SIG-M5 (cell line): ENCODE measurements around the gene B9D1.

Experiments used
- DNase-seq: peaks from one replicate; lab custom pipeline; 2025; lab: John Stamatoyannopoulos, UW

The B9D1 gene

DNA sequence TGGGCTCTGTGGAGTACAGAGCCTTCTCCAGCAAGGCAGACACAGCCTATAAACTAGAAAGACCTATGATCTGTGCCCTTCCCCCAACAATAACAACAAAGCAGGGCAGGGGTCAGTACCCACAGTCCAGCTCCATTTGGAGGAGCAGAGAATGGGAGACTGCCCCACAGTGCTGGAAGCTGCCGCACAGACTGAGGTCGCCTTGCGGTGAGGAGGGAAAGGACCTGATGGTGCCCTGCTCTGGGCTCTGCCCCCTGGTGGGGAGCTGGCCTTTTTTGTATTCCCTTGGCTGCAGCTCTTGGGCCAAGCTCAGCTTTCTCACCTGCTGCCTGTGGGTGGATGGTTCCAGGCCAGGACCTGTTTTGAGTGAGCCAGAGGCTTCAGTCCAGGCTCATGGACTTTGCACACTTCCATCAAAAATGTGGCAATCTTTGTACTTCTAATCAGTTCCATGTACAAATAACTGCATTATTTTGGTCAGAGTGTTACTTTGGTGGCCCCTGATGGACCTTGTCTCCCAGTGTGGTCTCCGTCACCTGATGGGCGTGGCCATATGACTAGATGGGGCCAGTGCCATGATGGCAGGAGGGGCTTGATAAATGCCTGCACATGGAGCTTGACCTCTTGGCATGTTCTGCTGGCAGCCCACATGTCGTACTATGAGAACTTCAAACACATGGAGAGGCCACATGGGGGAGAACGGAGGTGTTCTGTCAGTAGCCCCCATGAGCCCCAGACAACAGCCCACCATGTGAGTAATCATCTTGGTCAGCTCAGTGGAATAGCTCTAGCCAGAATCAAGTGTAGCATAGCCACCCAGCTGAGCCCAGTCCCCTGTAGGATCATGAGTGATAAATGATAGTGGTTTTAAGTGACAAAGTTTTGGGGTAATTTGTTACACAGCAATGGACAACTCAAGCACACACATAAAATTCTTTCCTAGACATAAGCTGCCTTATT is 24.2 kb downstream of the B9D1 start:
- DNase-seq: no peak

DNA sequence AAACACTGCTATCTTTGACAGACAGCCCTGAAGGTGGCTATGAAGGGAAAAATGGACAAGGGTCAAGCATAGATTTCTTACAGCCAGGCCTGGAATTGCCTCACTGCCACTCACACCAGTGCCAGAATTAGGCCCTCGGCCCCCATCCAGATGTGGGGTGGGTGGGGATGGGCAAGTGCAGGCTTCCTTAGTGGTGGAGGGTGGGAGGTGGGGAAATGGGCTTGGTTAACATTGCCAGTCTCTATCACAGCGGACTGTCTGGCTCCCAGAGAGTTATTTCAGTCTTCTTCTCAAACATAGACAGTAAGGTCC is 24.9 kb downstream of the B9D1 start:
- DNase-seq: no peak

DNA sequence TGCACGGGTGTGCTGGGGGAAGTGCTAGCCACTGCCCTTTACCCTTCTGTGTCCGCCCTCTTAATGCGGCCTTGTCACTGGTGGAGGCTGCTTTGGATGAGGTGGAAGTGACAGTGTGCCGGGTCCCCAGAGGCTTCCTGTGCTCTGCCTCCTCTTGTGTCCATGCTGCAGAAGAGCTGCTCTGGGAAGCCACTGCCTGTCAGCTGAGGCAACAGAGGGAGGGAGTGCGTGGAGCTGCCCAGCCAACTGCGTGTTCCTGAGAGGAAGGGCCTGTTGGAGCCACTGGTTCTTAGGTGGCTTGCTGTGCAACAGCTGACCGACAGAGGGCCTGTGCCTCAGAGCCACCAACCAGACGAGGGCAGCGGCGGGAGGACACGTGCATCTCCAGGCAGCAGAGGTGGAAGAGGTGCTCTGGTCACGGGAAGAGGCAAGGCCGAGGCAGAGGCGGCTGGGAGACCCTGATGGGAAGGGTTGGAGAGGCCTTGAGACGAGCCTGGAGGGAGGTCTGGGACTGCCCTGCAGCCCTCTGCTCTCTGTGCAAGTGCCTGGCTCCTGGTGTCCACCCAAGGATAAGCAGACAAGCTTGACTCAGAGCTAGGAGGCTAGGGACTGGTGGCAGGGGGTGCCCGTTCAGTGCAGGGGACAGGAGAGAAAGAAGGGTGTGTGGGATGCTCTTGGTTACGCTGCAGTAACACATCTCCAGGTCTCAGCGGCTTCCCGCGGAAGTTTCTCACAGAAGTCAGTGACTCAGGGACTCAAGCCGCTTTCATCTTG is 25.4 kb downstream of the B9D1 start:
- DNase-seq: no peak

DNA sequence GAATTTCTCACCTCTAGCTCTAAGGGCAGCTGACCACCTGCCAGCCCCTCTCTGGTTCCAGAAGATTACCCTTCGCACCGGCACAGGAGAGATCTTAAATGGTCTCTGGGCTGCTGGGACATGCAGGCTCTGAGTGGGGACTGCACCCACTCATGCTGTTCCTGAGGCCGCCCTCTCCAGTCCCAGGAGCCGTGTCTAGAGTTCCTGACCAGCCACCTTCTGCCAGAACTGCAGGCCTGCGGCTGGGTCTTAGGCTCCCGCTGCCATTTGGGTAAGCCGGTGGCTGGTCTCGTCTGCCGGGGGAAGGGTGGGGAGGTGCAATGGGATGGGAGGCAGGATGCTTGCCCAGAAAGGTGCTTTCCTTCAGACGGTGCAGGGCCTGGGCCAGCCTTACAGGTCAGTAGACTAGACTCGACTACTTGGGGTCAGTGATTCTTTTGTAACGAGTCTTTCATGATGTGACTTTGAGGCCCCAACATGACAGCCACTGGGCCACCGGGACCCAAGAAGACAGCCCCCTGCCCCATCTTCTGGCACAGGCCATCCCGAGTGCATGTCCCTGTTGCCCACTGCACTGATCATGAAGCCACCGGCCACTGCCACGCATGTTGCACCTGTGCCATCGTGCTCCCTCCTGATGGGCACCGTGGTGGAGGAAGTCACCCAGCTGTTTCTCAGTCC is 26.4 kb downstream of the B9D1 start:
- no peak for DNase-seq

DNA sequence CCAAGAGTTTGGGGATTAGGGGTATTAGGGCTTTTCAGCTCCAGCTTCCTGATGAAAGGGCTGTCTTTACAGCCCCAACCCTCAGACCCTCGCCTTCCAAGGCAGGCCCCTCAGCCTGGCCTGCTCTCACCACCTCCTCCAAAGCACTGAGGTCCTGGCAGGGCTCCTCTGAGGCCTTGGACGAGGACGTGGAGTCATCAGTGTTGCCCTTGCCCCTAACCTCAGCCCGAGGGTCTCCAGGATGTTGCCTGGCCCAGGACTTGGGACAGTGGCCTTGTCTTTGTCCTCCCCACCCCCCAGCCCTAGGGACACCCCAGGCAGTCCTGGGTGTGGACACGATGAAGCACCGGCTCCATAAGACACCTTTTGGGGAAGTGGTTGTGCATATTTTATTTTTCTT is 28.2 kb downstream of the B9D1 start:
- no peak for DNase-seq

DNA sequence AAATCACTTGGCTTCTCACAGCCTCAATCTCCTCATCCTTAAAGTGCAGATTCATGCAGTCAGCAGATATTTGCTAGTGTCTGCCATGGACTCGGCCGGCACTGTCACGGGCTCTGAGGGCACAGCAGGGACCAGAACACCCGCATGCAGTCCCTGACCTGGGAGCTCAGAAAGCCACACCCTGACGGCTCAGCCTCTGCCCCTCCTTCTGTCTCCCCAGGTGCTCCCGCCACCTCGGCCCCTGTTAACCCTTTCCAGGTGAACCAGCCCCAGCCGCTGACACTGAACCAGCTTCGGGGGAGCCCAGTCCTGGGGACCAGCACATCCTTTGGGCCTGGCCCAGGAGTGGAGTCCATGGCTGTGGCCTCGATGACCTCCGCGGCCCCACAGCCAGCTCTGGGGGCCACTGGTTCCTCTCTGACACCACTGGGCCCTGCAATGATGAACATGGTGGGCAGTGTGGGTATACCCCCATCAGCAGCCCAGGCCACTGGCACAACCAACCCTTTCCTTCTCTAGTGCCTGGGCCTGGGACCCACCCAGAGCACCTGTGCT is 28.7 kb downstream of the B9D1 start:
- no peak for DNase-seq

DNA sequence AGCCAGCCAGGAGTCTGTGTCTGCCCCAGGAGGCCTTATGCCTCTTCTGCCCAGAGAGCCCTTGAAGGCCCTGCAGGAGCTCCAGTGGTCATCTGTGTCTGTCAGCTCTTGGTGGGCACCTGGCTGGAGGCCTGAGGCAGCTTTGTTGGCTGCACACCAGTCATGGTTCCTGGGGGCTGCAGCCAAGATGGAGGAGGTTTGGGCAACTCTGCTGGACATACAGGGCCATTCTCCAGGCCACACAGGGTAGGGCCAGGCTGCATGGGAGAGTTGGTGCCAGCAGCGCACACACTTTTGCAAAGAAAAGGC is 29.4 kb downstream of the B9D1 start:
- DNase-seq: no peak

DNA sequence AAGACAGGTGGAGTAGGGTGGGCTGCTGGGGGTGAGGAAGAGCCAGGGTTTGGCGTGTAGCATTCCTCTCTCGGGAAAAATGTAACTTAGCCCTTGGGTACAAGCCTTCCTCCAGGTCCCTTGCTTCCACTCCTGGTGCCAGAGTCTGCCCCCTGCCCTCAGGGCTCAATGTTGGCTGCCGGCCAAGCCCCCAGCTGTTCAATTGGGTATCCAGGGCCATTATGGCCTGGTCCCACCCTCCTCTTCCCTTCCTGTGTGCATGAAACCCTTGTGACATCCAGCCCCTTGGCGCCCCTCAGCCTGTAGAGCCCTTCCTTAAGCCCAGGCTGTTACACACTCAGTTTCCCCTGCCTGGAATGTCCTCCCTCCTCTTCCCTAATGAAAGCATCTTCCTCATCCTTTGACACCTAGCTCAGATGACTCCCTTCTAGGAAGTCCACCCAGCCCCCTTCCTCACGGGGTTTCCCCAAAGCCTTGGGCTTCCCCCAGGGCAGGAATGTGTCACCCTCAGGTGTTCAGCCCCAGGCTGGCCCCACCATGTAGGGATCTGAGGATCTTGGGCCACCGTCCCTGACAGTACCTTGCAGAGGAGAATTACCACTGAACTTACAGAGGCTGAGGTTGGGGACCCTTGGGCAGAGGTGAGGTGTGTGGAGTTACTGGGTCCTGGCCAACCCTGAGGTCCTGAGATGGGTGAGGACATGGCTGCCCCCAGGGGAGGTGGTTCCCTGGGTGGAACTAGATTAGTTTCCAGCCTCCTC is 30.0 kb downstream of the B9D1 start:
- DNase-seq: no peak

DNA sequence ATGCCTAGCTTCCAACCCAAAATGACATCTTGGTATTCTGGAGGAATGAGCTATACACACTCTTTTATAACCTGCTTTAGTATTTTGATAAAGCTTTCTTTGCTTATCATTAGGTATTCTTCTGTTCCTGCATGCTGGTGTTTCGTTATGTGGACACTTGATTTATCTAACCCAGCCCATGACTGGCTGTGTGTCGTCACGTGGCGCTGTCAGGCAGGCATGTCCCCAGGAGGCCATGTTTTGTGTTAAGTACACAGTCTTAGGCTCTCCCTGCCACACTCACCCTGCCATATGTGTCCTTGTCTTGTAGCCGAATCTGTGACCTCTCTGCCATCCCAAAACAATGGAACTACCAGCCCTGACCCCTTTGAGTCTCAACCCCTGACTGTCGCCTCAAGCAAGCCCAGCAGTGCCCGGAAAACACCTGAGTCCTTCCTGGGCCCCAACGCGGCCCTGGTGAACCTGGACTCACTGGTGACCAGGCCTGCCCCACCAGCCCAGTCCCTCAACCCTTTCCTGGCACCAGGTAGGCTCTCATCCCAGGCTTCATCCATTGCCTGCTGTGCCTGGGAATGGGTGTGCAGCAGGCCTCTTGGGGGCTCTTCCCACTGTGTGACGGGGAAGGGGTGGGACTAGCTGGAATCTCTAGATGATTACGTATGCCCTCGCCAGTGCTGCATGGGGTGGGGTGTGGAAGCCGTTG is 30.8 kb downstream of the B9D1 start:
- DNase-seq: no peak

DNA sequence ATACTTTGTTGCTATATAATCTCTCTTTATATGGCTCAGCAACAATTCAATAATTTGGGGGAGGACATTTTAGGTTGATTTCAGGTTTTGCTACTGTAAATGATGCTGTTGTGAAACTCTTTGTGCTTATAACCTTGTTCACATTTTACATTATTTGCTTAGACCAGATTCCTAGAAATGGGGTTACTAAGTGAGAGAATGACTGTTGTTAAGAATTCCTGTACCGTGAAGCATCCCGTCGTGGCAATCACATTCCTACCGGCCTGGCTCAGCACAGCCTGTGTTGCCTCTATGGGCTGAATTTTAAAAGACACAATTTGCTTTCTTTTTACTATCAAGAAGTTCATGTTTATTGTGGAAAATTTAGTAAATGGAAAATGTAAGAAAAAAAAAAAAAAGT is 31.4 kb downstream of the B9D1 start:
- DNase-seq: no peak

DNA sequence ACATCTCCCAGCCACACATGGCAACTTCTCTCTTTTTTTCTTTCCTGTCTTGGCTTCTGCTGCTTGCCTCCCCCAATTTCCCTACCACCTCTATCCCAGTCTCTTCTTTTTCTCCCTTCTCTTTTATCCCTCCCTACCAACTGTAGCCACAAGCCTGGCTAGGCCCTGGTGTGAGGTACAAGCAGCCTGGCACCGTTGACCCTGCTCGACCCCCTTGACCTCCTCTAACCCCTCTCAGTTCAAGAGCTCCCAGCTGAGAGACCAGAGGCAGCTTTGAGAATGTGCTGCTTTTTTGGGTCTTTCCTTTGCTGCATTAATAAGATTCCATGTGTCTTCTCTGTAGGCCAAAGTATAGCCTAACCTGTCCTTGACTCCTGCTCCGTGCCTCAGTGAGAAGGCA is 32.3 kb downstream of the B9D1 start:
- DNase-seq: no peak

DNA sequence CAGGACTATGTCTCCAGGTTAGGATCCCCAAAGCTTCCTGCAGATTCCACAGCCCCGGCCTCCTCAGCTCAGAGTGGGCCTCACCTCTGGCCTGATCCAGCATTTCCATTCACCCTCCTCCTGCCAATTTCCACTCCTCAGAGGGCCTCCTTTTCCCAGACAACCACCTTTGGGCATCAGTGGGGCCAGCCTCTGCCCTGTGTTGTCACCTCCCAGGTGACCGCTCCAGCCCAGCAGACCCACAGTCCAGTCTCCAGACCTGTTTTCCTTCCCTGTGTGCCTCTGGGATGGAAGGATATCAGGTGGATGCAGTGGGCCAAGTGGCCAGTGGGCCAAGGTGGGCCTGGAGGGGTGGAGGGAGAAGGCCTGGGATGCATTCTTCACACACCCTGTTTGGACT is 32.7 kb downstream of the B9D1 start:
- no peak for DNase-seq

DNA sequence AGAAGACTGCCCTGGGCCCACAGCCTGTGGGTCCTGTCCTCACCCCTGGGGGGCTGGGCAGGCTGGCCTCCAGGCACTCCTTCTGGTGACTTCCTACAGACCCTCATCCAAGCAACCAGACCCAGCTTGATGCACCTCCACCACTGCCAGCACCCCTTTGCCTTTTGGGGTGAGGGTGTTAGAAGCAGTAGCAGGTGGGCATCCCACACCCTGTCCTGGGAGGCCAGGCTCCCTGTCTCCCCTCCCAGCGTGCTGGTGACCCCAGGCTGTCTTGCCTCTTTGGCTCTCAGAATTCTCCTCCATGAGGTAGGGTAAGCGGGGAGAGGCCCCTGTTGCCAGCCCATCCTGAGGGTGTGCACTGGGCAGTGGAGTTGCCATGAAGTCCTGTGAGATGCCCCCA is 33.4 kb downstream of the B9D1 start:
- DNase-seq: no peak

DNA sequence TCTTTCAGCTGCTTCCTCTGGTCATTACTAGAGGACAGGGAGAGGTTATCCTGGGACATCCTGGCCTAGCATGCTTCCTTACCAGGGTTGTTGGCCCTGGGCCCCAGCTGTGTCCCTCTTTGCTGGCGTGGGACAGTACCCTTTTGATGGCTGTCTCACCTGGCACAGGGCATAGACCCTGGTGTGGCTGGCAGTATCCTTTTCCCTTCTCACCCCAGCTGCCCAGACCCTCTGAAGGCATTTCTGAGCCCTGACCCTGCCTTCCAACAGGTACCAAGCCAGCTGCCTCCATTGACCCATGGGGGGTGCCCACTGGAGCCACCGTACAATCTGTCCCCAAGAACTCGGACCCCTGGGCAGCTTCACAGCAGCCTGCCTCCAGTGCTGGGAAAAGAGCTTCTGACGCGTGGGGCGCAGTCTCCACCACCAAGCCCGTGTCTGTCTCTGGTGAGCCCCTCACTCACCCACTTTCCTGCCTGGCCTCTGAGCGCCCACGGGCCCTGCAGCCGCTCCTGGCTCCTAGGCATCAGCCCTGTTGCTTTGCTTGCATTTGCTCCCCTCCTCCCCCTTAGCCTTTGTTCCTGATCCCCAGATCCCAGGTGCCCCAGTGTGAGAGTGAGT is 34.0 kb downstream of the B9D1 start:
- DNase-seq: no peak

DNA sequence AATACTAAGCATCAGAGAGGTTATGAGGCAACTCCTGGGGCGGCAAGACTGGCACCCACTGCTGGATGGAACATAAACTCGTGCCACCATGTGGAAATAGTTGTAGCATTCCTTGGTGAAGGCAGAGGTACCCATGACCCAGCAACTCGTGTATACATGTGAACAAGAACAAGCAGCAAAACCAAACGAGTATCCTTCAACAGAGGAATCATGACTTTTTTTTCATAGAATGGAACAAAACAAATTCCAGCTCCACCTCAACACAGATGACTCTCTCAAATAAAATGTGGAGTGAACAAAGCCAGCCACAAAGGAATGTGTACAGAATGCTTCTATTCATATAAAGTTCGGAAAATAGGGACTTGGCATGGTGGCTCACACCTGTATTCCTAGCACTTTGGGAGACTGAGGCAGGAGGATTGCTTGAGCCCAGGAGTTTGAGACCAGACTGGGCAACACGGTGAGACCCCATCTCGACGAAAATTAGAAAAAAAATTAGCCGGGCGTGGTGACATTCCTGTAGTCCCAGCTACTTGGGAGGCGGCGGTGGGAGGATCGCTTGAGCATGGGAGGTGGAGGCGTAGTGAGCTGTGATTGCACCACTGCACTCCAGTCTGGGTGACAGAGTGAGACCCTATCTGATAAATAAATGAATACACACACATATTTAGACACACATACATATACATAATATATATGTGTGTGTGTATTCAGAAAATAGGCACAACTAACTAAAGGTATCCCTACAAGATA is 35.3 kb downstream of the B9D1 start:
- DNase-seq: no peak

DNA sequence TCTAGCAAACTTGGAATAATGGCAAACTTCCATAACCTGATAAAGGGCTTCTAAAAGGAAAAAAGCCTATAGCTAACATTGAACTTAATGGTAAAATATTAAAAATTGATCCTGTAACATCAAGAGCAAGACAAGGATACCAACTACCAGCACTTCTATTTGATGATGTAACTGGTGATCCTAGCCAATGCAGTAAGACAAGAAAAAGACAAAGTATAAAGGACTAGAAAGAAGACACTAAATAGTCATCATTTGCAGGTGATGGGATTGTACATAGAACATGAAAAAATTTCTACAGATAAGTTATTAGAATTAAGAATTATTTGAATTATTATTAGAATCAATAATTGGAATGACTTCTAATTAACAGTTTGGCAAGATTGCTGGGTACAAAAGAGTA is 37.0 kb downstream of the B9D1 start:
- DNase-seq: no peak

DNA sequence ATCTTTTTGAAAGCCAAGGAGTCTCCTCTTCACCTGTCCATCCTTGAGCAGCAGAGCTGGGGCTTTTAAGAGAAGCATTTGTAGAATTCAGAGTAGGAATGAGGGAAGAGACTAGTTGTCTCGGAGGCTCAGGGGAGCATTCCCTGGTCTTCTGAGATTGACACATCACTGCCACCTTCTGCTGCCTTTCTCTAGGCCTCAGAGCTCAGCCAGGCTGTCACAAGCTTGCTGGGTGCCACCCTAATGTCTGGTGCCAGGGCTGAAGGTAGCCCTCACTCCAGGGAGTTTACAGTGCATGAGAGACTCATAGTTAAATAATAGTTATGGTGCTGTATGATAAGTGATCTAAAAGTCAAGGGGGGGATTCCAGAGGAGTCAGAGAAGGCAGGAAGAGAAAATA is 39.7 kb downstream of the B9D1 start:
- no peak for DNase-seq

DNA sequence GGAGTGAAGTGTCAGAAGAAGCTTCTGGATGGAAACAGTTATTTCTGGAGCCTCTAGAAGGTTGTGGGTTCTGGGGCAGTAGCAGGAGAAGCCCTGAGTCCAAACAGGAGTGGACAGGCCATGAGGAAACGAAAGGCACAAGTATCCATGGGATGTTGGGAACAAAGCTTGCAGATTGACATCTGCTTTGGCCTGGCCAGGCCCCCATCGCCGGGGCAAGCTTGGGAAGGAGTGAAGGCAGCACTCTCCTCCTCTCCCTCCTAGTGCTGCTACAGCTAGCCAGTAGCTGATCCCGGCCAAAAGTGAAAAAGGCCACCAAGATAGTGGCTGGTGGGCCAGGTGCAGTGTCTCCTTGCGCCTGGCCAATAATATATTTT is 40.4 kb downstream of the B9D1 start:
- no peak for DNase-seq

DNA sequence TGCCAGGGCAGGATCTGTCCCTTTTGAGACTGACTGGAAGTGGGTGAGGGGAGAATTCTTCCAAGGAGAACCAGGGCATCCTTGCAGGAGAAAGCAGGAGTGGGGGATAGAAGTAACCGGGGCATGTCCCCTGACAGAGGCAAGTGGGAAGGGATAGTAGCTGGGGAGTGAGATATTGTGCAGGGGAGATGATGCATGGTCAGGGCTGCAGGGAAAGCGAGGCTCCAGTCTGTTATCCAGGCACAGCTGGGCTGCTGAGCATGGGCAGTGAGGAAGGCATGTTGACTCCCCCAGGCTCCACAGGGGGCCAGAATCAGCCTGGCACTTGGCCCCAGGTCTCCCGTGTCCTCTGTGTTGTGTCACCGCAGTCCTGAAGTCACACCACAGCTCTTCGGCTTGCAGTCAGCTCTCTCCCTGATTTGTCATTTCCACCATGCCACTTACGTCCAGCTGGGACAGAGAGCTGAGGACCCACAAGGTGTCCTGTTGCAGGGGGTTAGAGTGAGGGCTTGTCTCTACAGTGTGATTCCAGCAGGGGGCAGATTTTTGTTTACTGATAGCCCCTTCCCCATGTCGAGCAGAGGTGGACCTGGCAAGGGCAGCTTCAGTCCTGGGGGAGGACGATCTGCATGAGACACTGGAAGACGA is 40.9 kb downstream of the B9D1 start:
- DNase-seq: no peak

DNA sequence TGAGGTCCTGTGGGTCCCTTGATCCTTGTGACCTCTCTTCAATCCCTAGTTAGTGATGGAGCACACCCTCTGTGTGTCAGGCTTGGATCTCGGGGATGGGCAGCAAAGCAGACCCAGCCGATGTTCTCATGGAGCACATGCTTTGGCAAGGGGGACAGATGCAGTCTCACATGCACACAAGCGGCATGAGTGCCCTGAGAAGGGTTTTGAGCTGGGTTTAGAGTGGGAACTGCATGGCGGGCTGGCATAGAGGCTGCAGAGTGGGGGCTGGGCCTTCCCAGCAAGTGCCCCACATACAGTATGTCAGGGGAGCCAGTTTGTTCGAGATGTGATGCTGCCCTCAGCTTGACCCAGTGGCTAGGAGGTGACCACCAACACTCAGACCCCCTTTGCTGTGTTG is 41.6 kb downstream of the B9D1 start:
- DNase-seq: no peak
